Astrocyte of the cerebellum (primary cell): Measurements from ENCODE around the gene TRMT44.
"Not testable (repeated sequence)": the region's sequence is repeated elsewhere in the genome, so short reads cannot be mapped to it uniquely, and the experiment has no call there.

Experiments used
- DNase-seq: peaks from one replicate; pipeline ENCODE4 v3.0.0-alpha.2; 2011; ENCODE audit warnings: low read depth
- H3K4me3 ChIP-seq: 2 replicates; pipeline ENCODE4 v1.5.1; 2011; ENCODE audit warnings: mild to moderate bottlenecking, low read depth, low read length, moderate library complexity
- in situ Hi-C: cut with HindIII; loops from 2 replicates; pipeline ENCODE4 v1.10.0; 2017; ENCODE audit warnings: low sequenced_read_pairs
- TF ChIP-seq, protein P1 (sequence below): IDR thresholded peaks from 2 replicates; pipeline ENCODE4 v1.5.1; 2012; ENCODE audit warnings: low read length, low read depth, moderate library complexity, mild to moderate bottlenecking; ENCODE audit errors: missing control alignments

Gene TRMT44

DNA sequence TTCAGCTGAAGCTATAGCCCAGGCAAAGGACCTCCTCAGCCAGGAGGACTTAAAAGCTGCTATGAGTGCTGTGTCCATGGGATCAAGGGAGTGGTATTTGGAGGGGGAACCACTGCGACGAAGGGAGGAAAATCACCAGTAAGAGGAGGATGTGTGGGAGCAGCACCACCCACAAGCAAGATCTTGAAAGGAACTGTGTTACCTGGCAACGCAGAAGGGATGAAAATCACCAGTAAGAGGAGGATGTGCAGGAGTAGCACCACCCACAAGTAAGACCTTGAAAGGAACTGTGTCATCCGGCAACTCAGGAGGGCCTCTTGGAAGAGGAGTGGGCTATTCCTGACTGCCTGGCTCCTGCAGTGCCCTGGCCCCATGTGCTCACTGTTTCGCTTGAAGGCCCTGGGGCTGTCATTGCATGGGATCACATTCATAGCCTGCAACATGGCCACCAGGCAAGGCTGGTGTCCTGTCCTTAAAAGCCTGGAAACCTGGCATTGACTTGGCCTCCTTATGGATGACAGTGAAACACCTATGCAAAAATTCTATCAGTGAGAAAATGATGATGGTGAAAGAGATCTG lies 48.3 kb downstream of the TRMT44 start:
- DNase-seq: no peak
- TF ChIP-seq, protein P1, sequence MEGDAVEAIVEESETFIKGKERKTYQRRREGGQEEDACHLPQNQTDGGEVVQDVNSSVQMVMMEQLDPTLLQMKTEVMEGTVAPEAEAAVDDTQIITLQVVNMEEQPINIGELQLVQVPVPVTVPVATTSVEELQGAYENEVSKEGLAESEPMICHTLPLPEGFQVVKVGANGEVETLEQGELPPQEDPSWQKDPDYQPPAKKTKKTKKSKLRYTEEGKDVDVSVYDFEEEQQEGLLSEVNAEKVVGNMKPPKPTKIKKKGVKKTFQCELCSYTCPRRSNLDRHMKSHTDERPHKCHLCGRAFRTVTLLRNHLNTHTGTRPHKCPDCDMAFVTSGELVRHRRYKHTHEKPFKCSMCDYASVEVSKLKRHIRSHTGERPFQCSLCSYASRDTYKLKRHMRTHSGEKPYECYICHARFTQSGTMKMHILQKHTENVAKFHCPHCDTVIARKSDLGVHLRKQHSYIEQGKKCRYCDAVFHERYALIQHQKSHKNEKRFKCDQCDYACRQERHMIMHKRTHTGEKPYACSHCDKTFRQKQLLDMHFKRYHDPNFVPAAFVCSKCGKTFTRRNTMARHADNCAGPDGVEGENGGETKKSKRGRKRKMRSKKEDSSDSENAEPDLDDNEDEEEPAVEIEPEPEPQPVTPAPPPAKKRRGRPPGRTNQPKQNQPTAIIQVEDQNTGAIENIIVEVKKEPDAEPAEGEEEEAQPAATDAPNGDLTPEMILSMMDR: no peak
- H3K4me3 ChIP-seq: no peak overlapping the region
- in situ Hi-C loops: no loop called here

DNA sequence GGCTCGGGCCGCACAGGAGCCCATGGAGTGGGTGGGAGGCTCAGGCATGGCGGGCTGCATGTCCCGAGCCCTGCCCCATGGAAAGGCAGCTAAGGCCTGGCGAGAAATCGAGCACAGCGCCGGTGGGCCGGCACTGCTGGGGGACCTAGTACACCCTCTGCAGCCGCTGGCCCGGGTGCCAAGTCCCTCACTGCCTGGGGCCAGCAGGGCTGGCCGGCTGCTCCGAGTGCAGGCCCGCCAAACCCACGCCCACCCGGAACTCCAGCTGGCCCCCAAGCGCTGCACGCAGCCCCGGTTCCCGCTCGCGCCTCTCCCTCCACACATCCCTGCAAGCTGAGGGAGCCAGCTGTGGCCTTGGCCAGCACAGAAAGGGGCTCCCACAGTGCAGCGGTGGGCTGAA lies 50.9 kb downstream of the TRMT44 start:
- in situ Hi-C loops: not testable (repeated sequence)

DNA sequence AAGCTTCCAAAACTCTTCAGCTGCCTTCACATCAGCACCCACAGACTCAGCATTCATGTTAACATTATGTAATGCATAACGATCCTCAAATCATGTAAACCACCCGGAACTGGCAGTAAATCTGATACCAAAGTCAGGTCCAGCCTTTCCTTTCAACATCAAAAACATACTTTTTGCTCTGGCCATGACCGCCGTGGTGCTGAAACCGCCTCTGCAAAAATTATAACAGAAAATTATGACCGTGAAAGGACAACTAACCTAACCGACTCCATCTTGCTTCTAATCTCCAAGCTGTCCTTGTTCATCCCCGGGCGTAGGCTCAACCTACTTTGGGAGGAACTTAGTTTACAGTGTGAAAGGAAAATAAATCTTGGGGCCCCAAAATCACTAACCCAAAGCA lies 51.6 kb downstream of the TRMT44 start:
- no peak overlapping the region for H3K4me3 ChIP-seq
- no peak for DNase-seq
- TF ChIP-seq, protein P1: no peak
- in situ Hi-C loops: no loop called here

More for the DNA sequence above, 50.9 kb downstream of the TRMT44 start:
- H3K4me3 ChIP-seq, DNase-seq: not testable (repeated sequence)

DNA sequence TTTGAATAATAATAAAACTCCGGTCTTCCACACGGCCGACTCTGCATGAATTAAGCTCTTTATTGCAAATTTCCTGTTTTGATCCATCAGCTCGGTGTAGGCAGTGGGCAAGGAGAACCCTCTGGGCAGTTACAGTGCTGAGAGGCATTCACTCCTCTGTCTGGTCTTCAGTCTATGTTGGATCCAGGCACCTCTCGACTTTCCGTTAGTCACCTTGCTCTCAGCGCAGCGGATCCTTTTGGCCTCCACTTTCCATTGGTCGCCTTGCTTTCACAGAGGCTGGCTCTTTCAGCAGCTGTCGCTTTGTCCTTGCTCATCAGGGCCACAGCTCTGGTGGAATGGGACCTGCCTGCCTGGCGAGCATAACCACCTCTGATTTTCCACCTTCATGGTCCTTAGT lies 52.9 kb downstream of the TRMT44 start:
- in situ Hi-C loops: no loop called here
- H3K4me3 ChIP-seq: no peak overlapping the region
- no peak for DNase-seq
- TF ChIP-seq, protein P1: no peak

DNA sequence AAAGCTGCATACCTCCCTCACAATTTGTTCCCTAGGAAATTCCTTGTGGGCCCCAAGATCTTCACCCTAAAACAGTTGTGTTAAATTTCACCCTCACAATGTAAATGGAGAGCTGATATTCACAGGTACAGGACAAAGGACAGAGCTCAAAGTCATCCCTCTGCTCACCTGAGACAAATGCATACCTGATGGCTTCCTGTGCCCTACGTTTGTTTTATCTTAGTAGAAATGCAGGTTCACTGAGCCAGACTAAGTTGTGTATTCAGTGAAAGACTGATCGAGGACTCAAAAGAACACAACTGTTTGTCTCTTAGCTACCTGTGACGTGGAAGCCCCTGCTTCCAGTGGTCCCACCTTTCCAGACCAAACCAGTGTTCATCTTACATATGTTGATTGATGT lies 53.6 kb downstream of the TRMT44 start:
- TF ChIP-seq, protein P1: no peak
- no peak for DNase-seq
- in situ Hi-C loops: no loop called here
- H3K4me3 ChIP-seq: no peak overlapping the region

DNA sequence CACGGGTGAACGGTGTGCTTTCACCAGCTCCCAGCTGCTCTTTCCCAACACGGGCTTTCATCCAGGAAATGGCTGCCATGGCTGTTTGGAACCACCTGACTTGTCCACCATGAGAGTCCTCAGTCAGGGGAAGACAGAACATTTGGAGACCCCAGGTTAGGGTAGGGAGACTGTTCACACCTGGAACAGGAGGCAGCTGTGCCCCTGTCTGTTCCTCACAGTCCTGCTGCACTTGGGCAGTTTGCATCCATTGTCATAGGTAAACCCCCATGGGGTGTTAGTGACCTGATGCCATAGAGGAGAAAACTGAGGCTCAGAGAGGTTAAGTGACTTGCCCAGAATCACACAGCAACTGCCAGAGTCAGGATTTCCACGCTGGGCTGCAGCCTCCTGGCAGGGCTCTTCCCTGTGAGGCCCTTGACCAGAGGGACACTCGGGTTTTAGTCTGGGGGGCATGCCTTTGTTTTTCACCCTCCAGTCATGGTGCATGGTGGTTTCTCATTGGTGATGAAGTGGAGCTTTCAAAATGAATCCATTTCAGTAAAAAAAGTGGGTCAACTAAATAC lies 54.5 kb downstream of the TRMT44 start:
- TF ChIP-seq, protein P1: no peak
- DNase-seq: no peak
- H3K4me3 ChIP-seq: no peak overlapping the region
- in situ Hi-C loops: no loop called here

DNA sequence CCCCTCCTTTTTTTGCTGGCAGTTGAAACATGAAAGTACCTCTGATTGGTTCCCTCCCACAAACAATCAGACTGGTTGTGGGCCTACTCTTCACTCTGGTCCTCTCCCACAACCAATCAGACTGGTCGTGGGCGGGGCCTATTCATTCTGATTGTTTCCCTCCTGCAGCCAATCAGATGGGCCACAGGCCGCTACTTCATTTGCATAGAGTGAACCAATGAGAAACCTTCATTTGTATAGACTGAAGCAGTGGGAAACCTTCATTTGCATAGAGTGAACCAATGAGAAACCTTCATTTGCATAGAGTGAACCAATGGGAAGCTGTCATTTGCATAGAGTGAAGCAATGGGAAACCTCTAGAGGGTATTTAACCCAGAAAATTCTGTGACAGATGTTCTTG lies 55.2 kb downstream of the TRMT44 start:
- no peak for DNase-seq
- in situ Hi-C loops: no loop called here

More for the DNA sequence above, 55.2 kb downstream of the TRMT44 start:
- TF ChIP-seq, protein P1: no peak
- no peak overlapping the region for H3K4me3 ChIP-seq
